PFSK-1 (cell line): ENCODE data around the gene UCP1.

Experiments
- POLR2AphosphoS5 ChIP-seq: IDR thresholded peaks from 2 replicates; pipeline ENCODE4 v1.6.1; 2012; ENCODE audit warnings: low read depth, mild to moderate bottlenecking, control low read depth, low read length, moderate library complexity
- SIN3A ChIP-seq: IDR thresholded peaks from 2 replicates; pipeline ENCODE4 v1.6.1; 2012; ENCODE audit warnings: mild to moderate bottlenecking, low read length, moderate library complexity, borderline replicate concordance; ENCODE audit not compliant: insufficient read depth
- TAF1 ChIP-seq: IDR thresholded peaks from 2 replicates; pipeline ENCODE4 v1.6.1; 2012; ENCODE audit warnings: low read length, control low read depth, borderline replicate concordance; ENCODE audit not compliant: insufficient read depth

- TF ChIP-seq SIN3A (no peak), TAF1 (no peak), POLR2AphosphoS5 (no peak)
These were observed 46.7 kb upstream of the UCP1 start for GRCh38 chr4:140615451-140615850.
